HFFc6 (cell line): Measurements from ENCODE around the gene PHF1. TPM values are rescaled to one million over a fixed set of nuclear protein-coding genes. Genes with fewer than 3 reads are reported as not detected.

Experiments used
- DNase-seq: peaks from one replicate; pipeline ENCODE4 v3.0.0-alpha.2; 2018
- H3K27ac Mint-ChIP-seq: 2 replicates; pipeline ENCODE4 v1.8.0; 2020; ENCODE audit warnings: mild to moderate bottlenecking, mixed read lengths
- H3K27me3 Mint-ChIP-seq: 2 replicates; pipeline ENCODE4 v1.8.0; 2021; ENCODE audit warnings: mild to moderate bottlenecking, moderate library complexity, mixed read lengths; ENCODE audit not compliant: insufficient read depth
- H3K36me3 Mint-ChIP-seq: 2 replicates; pipeline ENCODE4 v1.8.0; 2021; ENCODE audit warnings: low read depth, mixed read lengths
- H3K4me1 Mint-ChIP-seq: 2 replicates; pipeline ENCODE4 v1.8.0; 2020; ENCODE audit warnings: low read depth, mixed read lengths
- H3K4me3 Mint-ChIP-seq: 2 replicates; pipeline ENCODE4 v1.8.0; 2020; ENCODE audit warnings: mild to moderate bottlenecking, moderate library complexity, mixed read lengths
- H3K9me3 Mint-ChIP-seq: 2 replicates; pipeline ENCODE4 v1.8.0; 2020; ENCODE audit warnings: mild to moderate bottlenecking, mixed read lengths
- total RNA-seq, 6 experiments: library from RNA; stranded (reverse); fragmentation: NEBNext Ultra II Directional; extraction: Animal tissue kit (Norgen Biotek cat#: 25700); gene quantifications; 2 replicates in 1 of 6; 3 replicates in 5 of 6; pipeline ENCODE4 v1.2.3, GENCODE V29; 2021
- TF ChIP-seq, protein P1 (sequence below): fragments of 200-600 bp; sonication (generic); IDR thresholded peaks from 2 replicates; pipeline ENCODE4 v1.5.0; 2021; ENCODE audit warnings: antibody characterized with exemption, mild to moderate bottlenecking

Gene PHF1
- total RNA-seq, 6 experiments from 2014 or later = 43.2 to 52.8 (median 51.4) TPM

DNA sequence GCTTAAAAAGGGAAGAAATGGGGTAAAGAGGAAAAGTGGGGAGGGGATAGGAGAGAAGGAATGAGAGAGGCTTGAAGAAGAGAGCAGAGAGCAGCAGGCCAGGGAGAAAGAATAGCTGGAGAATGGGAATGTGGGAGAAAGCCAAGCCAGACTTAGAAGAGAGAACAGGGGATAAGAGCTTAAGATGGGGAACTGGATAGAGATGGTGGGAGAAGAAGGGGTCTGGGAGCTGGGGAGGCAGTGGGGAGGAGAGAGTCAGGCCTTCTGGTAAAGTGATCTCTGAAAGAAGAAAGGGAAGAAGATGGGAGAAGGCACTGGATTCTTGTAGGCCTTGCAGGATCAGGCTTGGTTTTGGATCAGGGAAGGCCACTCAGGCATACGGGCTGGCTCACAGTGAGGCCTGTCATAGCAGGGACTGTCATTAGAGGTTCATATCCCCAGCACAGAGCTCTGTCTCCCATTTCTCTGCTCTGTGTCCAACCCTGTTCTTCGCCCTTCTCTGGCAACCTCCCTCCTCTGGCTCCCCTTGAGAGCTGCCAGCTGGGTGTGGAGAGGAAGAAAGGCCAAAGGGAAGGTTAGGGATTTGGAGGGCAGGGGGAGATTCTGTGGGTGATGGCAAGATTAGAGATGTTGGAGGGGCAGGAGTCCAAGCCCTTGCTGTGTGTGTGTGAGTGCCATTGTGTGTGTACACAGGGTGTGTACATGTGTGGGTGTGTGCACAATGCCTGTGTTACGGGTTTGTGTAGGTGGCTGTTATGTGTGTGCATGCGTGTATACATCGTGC lies 18.3 kb downstream of the PHF1 start:
- peaks cover 3% of the 10 kb centered on the region; the same call in 1 of the 2 replicates for H3K27me3 Mint-ChIP-seq

DNA sequence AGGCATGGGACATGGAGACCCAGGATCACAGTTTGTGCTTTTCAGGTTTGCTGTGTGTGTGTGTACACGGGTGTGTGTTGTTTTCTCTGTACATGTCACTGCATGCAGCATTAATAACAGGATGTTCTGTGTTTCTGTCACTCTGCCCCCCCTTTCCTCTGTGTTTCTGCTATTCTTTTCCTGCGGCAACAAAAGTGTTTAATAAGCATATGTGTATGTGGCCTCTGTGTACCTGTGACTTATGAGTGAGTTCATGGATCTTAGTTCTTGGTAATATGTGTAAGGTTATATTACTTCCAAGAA lies 18.9 kb downstream of the PHF1 start:
- Mint-ChIP-seq H3K36me3 (peaks cover 8% of the 10 kb centered on the region; the same call in 1 of the 2 replicates), H3K9me3 (no peaks in the 10 kb centered on the region), H3K4me3 (no peak overlapping the region), H3K27me3 (peaks cover 3% of the 10 kb centered on the region; the same call in 1 of the 2 replicates), H3K27ac (peak overlapping the region; percentile 89; the same call in 1 of the 2 replicates), H3K4me1 (peaks cover 79% of the 10 kb centered on the region)
- TF ChIP-seq, protein P1, sequence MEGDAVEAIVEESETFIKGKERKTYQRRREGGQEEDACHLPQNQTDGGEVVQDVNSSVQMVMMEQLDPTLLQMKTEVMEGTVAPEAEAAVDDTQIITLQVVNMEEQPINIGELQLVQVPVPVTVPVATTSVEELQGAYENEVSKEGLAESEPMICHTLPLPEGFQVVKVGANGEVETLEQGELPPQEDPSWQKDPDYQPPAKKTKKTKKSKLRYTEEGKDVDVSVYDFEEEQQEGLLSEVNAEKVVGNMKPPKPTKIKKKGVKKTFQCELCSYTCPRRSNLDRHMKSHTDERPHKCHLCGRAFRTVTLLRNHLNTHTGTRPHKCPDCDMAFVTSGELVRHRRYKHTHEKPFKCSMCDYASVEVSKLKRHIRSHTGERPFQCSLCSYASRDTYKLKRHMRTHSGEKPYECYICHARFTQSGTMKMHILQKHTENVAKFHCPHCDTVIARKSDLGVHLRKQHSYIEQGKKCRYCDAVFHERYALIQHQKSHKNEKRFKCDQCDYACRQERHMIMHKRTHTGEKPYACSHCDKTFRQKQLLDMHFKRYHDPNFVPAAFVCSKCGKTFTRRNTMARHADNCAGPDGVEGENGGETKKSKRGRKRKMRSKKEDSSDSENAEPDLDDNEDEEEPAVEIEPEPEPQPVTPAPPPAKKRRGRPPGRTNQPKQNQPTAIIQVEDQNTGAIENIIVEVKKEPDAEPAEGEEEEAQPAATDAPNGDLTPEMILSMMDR = no peak
- DNase-seq = no peak

More for the DNA sequence above, 18.3 kb downstream of the PHF1 start:
- TF ChIP-seq, protein P1 = no peak
- DNase-seq = no peak
- Mint-ChIP-seq H3K27ac (peak overlapping the region; percentile 89), H3K36me3 (peaks cover 13% of the 10 kb centered on the region; the same call in 1 of the 2 replicates), H3K4me1 (peaks cover 83% of the 10 kb centered on the region), H3K4me3 (peak overlapping the region; percentile 89), H3K9me3 (no peaks in the 10 kb centered on the region)

DNA sequence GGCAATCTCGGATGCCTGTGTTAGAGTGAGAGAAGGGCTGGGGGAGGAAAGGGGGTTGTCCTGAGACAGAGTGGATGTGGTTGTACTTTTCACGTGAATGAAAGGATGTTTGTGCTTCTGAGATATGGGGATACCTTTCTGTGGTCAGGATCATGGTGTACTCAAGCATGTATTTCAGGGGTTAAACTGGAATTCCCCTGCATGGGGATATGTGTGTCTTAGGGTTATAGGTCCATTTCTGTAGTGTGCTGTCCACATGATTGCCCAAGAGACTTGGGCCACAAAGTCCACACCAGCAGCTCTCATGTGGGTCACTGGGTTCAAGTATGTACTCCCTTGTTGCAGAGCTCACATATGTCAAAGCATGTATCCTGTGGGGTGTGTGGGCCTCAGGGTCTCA lies 19.5 kb downstream of the PHF1 start:
- DNase-seq = no peak
- Mint-ChIP-seq H3K4me3 (no peak overlapping the region), H3K27ac (peak overlapping the region; percentile 51), H3K27me3 (peaks cover 3% of the 10 kb centered on the region; the same call in 1 of the 2 replicates), H3K36me3 (peaks cover 8% of the 10 kb centered on the region; the same call in 1 of the 2 replicates), H3K9me3 (no peaks in the 10 kb centered on the region), H3K4me1 (peaks cover 73% of the 10 kb centered on the region)
- TF ChIP-seq, protein P1 = no peak

DNA sequence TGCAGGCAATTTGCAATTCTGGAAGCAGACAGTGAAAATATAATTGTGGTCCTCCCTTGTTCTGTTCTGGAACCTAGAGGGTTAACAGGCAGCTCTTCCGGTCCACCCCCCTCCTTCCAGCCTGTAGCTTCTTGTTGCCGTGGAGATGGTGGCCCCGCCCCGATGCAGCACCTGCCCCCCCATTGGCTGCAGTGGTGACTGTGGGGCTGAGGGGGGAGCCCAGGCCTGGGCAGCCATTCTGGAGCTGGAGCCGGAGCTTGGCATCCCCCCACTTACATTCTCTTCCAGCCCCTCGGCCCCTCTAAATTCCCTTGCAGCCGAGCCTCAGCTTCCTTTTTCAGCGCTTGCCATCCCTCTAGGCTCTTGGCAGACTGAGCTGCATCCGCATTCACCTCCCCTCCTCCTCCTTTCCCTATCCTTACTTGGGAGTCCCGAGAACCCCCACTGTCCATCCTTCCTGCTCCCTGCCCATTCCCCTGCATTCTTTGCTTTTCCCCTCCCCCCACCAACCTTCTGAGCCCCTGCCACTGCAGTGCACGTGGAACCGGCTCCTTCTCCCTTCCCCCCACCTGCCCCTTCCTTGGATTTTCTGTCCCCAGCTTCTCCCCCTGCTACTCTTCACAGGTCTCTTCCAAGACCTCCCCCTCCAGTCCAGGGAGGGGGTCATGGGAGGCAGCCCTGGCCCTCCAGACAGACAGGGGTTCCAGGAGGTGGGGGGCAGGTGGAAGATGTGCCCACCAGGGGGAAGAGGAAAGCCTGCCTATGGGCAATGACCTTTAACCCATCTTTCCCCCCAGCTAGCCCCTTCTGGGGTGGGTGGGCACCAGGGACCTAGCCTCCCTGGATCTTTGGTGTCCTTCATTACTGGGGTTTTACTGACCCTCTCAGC lies 20.4 kb downstream of the PHF1 start:
- Mint-ChIP-seq H3K27me3 (peaks cover 3% of the 10 kb centered on the region; the same call in 1 of the 2 replicates), H3K9me3 (no peaks in the 10 kb centered on the region), H3K27ac (peak overlapping the region; percentile 51), H3K4me1 (peaks cover 68% of the 10 kb centered on the region), H3K36me3 (peaks cover 10% of the 10 kb centered on the region; the same call in 1 of the 2 replicates), H3K4me3 (peak overlapping the region; percentile 62)
- TF ChIP-seq, protein P1 = no peak
- peak; percentile 63 for DNase-seq

DNA sequence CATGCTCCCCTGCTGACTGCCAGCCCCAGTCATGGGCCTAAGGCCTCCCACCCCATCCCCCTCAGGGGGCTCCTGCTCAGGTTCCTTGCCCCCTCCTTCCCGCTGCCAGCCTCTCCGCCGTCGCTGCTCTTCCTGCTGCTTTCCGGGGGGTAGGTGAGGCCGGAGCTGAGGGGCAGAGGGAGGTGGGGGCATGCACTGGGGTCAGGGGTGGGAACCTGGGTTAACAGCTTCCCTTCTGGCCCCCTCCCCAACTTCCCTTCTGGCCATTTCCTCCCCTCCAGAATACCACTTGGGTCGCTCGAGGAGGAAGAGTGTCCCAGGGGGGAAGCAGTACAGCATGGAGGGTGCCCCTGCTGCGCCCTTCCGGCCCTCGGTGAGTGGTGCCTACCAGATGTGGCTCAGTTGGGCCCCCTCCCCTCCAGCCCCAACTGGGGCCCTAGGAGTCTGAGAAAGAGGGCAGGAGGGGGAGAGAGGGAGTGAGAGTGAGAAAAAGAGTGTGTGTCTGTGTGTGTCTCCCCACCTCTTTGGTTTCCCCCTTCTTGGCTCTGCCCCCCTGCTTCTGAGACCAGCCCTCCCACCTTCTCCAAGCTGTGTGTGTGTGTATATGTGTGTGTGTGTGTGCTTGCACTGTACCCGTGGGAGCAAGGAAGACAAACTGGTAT lies 21.2 kb downstream of the PHF1 start:
- TF ChIP-seq, protein P1 = no peak
- Mint-ChIP-seq H3K27ac (peak overlapping the region; percentile 72), H3K4me1 (peaks cover 61% of the 10 kb centered on the region), H3K27me3 (peaks cover 3% of the 10 kb centered on the region; the same call in 1 of the 2 replicates), H3K9me3 (no peaks in the 10 kb centered on the region), H3K4me3 (no peak overlapping the region), H3K36me3 (peaks cover 18% of the 10 kb centered on the region; the same call in 1 of the 2 replicates)
- DNase-seq = no peak
